NT2/D1 (cell line): ENCODE data around the gene NGRN.

ENCODE experiments used
- DNase-seq: peaks from one replicate; pipeline ENCODE4 v3.0.0-alpha.2; 2011; ENCODE audit warnings: low read depth, low spot score
- H3K27me3 ChIP-seq: 2 replicates; pipeline ENCODE4 v1.6.0; 2011; ENCODE audit warnings: mild to moderate bottlenecking; ENCODE audit not compliant: insufficient read length, insufficient read depth
- H3K36me3 ChIP-seq: 2 replicates; pipeline ENCODE4 v1.6.1; 2011; ENCODE audit warnings: mild to moderate bottlenecking, low read length, mixed read lengths; ENCODE audit not compliant: insufficient read depth, insufficient read length
- H3K4me1 ChIP-seq: 2 replicates; pipeline ENCODE4 v1.5.1; 2011; ENCODE audit not compliant: insufficient read depth, insufficient read length
- H3K4me3 ChIP-seq: 2 replicates; pipeline ENCODE4 v1.5.1; 2011; ENCODE audit warnings: low read depth; ENCODE audit not compliant: insufficient read length
- H3K9ac ChIP-seq: 2 replicates; pipeline ENCODE4 v1.6.0; 2011; ENCODE audit warnings: low read depth; ENCODE audit not compliant: insufficient read length
- H3K9me3 ChIP-seq: 2 replicates; pipeline ENCODE4 v1.5.1; 2011; ENCODE audit warnings: mild to moderate bottlenecking, low read length; ENCODE audit not compliant: insufficient read depth
- SUZ12 ChIP-seq: IDR thresholded peaks from 2 replicates; pipeline ENCODE4 v1.6.1; 2011; ENCODE audit not compliant: insufficient read length, insufficient read depth; ENCODE audit errors: extremely low read depth
- YY1 ChIP-seq: IDR thresholded peaks from 2 replicates; pipeline ENCODE4 v1.6.1; 2011; ENCODE audit not compliant: insufficient read length, insufficient read depth
- ZNF274 ChIP-seq: IDR thresholded peaks from 2 replicates; pipeline ENCODE4 v1.6.1; 2011; ENCODE audit warnings: mild to moderate bottlenecking, low read depth, low read length

Gene NGRN, protein sequence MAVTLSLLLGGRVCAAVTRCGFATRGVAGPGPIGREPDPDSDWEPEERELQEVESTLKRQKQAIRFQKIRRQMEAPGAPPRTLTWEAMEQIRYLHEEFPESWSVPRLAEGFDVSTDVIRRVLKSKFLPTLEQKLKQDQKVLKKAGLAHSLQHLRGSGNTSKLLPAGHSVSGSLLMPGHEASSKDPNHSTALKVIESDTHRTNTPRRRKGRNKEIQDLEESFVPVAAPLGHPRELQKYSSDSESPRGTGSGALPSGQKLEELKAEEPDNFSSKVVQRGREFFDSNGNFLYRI

DNA sequence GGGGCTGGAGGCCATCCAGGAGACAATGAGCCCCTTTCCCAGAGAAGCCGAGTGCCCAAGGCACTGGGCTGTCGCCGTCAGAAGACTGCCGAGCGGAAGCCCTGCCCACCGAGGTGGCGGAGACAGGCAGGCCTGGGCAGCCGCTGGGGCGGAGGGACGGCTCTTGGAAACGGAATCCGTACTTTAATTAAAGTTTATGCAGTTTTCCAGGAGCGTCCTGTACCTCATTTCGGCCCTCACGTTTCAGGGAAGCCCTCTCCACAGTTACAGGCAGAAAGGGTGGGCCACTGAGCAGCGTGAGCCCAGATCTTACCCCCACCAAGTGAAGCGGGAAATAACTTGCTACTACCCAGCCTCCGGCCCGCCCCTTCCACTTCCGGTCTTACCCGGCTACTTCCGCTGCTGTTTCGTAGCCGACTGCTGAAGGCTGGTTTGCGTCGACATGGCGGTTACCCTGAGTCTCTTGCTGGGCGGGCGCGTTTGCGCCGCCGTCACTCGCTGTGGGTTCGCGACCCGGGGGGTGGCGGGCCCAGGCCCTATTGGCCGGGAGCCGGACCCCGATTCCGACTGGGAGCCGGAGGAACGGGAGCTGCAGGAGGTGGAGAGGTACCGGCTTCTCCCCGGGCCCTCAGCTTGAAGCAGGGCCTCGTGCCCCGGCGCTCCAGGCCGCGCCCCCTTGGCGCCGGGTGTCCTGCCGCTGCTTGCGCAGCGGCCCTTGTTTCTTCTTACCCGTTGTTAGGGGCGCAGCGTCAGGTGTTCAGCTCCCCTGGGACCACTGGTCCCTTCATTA is at the start of gene NGRN:
NGRN (plus strand) TSS at position 402 of the 790 bp plus-strand sequence; CDS start at position 443, 41 bp downstream.
- no peaks in the 10 kb centered on the region for H3K27me3 ChIP-seq
- peak within 1 kb of the TSS; percentile 97 for H3K9ac ChIP-seq
- DNase-seq = peak; percentile 89
- peaks cover 35% of the 10 kb centered on the region for H3K36me3 ChIP-seq
- peak within 1 kb of the TSS; percentile 87 for H3K4me3 ChIP-seq
- H3K4me1 ChIP-seq = no peaks in the 10 kb centered on the region
- H3K9me3 ChIP-seq = no peaks in the 10 kb centered on the region
- TF ChIP-seq ZNF274 (no peak), YY1 (peak; percentile 46)

DNA sequence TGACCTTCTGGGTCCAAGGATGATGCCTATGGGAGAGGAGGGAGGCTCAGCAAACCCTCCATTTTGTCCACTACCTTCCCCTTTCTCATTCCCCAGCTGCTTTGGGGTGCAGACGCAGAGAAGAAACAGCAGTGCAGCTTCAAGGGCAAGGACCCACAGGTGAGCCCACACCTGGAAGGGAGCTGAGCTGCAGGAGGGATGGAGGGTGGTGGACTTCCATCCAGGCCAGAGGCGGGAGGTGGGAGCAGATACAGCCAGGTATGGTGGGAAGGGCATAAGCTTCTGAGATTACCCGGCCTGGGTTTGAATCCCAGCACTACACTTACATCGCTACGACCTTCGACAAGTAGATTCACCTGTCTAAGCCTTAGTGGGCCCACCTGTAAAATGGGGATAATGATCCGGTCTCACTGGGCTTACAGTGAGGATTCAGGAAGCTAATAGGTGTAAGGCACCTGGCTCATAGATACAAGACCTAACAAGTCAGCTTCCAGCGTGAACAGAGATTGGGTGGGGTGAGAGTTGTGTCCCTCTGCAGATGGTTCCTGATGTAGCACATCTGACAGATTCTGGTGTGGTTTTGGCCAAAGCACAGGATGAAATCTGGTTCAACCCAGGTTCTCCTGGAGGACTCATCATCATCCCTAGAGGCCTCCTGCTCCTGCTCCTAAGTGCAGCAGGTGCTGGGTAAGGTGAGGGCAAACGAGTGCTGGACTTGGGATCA is 47.6 kb upstream of the NGRN start:
- no peak for DNase-seq
- Histone ChIP-seq H3K4me3 (no peak overlapping the region), H3K27me3 (no peaks in the 10 kb centered on the region), H3K9ac (no peak overlapping the region), H3K9me3 (no peaks in the 10 kb centered on the region), H3K36me3 (peaks cover 11% of the 10 kb centered on the region), H3K4me1 (peaks cover 11% of the 10 kb centered on the region)
- TF ChIP-seq ZNF274 = no peak

DNA sequence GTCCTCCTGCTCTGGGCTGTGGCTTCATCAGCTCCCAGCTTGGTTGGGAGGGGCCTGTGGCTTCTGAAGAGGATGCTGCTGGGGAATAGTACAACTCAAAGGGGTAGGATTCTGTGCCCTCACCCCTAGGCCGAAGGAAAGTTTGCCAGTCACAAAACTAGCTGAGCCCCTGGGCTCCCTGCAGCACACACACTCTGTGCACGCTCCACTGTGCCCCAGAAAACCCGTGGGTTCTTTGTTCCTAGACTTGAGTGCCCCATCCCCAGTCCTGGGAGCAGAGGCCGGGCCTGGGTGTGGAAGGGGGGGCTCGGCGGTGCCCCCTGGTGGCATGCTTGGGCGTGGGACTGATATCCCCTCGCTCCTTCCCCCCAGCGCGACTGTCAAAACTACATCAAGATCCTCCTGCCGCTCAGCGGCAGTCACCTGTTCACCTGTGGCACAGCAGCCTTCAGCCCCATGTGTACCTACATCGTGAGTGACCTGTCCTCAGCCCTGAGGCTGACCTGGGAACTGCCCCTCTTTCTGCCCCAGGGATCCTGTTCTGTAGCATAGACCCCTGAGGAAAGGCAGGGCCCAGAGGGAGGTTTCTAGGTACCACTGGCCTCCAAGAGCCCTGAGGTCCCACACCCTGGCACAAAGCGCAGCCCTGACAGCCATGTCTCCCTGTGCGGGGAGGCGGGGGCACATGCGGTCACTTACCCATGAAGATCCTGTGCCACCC is 45.9 kb upstream of the NGRN start:
- Histone ChIP-seq H3K9ac (no peak overlapping the region), H3K9me3 (no peaks in the 10 kb centered on the region), H3K4me1 (peaks cover 11% of the 10 kb centered on the region), H3K4me3 (no peak overlapping the region), H3K36me3 (peaks cover 27% of the 10 kb centered on the region), H3K27me3 (no peaks in the 10 kb centered on the region)
- TF ChIP-seq SUZ12 = no peak
- no peak for TF ChIP-seq ZNF274
- TF ChIP-seq YY1 = no peak
- peak; percentile 43 for DNase-seq

DNA sequence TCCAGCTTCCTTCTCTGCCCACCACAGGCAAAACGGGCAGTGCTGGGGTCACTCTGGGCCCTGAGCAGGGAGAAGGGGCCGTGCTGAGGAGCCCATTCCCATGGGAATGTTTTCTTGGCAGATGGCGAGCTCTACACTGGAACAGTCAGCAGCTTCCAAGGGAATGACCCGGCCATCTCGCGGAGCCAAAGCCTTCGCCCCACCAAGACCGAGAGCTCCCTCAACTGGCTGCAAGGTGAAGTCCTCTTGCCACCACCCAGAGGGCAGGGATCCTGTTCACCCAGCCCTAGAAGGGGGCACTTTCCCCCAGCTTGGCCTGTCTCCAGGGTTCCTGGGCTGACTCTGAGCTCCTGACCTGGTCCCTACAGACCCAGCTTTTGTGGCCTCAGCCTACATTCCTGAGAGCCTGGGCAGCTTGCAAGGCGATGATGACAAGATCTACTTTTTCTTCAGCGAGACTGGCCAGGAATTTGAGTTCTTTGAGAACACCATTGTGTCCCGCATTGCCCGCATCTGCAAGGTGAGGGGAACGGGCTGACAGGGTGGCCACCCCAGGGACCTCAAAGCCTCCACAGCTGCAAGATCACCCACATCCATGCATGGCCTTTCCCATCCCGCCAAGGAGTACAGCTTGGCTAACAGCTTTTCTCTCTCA is 44.1 kb upstream of the NGRN start:
- Histone ChIP-seq H3K27me3 (no peaks in the 10 kb centered on the region), H3K4me3 (no peak overlapping the region), H3K9me3 (no peaks in the 10 kb centered on the region), H3K9ac (peak overlapping the region; percentile 17), H3K36me3 (peaks cover 42% of the 10 kb centered on the region), H3K4me1 (peaks cover 11% of the 10 kb centered on the region)
- TF ChIP-seq ZNF274 (no peak), SUZ12 (no peak), YY1 (no peak)
- peak; percentile 72 for DNase-seq

DNA sequence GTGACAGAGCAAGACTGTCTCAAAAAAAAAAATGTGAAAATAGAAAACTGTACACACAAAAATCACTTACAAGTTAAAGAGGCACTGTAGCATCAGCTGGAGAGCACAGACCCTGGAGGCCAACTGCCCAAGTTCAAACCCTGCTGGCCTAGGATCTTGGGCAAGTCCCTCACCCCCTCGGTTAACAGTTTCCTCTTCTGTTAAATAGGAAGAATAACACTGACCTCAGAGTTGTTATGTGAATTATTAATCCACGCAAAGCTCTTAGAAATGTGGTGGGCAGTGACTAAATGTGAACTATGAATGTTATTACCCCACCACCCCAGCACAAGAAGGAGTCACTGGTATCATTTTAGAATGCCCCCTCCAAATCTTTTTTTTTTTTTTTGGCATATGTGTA is 42.9 kb upstream of the NGRN start:
- Histone ChIP-seq H3K4me3 (no peak overlapping the region), H3K27me3 (no peaks in the 10 kb centered on the region), H3K9ac (no peak overlapping the region), H3K4me1 (peaks cover 11% of the 10 kb centered on the region), H3K9me3 (no peaks in the 10 kb centered on the region), H3K36me3 (peaks cover 43% of the 10 kb centered on the region)
- TF ChIP-seq SUZ12 = no peak
- TF ChIP-seq ZNF274 = no peak
- no peak for TF ChIP-seq YY1
- no peak for DNase-seq

DNA sequence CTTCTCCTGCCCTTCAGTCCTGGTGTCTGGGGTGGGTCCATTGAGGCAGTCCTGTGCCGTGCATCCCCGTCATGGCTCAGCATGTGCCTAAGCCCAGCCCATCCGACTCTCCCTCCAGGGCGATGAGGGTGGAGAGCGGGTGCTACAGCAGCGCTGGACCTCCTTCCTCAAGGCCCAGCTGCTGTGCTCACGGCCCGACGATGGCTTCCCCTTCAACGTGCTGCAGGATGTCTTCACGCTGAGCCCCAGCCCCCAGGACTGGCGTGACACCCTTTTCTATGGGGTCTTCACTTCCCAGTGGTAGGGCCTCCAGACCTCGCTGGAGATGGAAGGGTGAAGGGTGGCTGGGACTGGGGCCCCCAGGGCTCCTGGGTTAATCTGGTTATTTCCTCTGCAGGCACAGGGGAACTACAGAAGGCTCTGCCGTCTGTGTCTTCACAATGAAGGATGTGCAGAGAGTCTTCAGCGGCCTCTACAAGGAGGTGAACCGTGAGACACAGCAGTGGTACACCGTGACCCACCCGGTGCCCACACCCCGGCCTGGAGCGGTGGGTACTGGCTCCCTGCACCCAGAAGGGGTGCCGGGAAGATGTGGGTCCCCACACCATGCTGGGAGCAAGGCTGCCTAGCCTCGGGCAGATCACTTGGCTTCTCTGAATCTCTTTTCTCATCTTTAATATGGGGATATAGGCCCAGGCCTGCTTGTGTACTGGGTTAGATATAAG is 41.9 kb upstream of the NGRN start:
- no peak overlapping the region for H3K4me3 ChIP-seq
- no peak overlapping the region for H3K9ac ChIP-seq
- TF ChIP-seq YY1 (no peak), ZNF274 (no peak), SUZ12 (no peak)
- peaks cover 49% of the 10 kb centered on the region for H3K36me3 ChIP-seq
- no peaks in the 10 kb centered on the region for H3K9me3 ChIP-seq
- DNase-seq = no peak
- peaks cover 11% of the 10 kb centered on the region for H3K4me1 ChIP-seq
- no peaks in the 10 kb centered on the region for H3K27me3 ChIP-seq
